ENCODE data around the gene ERC2.

The ERC2 gene

GRCh38 chr3:56484122-56484521 lies 15.9 kb upstream of the ERC2 start:
- DNase-seq (ENCODE audit: low spot score): no peak
- TF ChIP-seq CTCF (IDR thresholded peaks at IDR 0.05; ENCODE audit: extremely low read depth, missing control alignments): no peak

GRCh38 chr3:56477646-56478045 lies 9.4 kb upstream of the ERC2 start:
- TF ChIP-seq CTCF (IDR thresholded peaks at IDR 0.05; ENCODE audit: extremely low read depth, missing control alignments): no peak
- no peak for DNase-seq (ENCODE audit: low spot score)

GRCh38 chr3:56476771-56477170 lies 8.5 kb upstream of the ERC2 start:
- no peak for DNase-seq (ENCODE audit: low spot score)
- TF ChIP-seq CTCF (IDR thresholded peaks at IDR 0.05; ENCODE audit: extremely low read depth, missing control alignments): no peak

GRCh38 chr3:56471771-56472170 lies 3.5 kb upstream of the ERC2 start:
- no peak for DNase-seq (ENCODE audit: low spot score)
- TF ChIP-seq CTCF (IDR thresholded peaks at IDR 0.05; ENCODE audit: extremely low read depth, missing control alignments): no peak

- no peak for DNase-seq (ENCODE audit: low spot score)
- TF ChIP-seq CTCF (IDR thresholded peaks at IDR 0.05; ENCODE audit: extremely low read depth, missing control alignments): no peak
Measured at GRCh38 chr3:56469141-56469540, 874 bp upstream of the ERC2 start.

- no peak for DNase-seq (ENCODE audit: low spot score)
- TF ChIP-seq CTCF (IDR thresholded peaks at IDR 0.05; ENCODE audit: extremely low read depth, missing control alignments): no peak
Measured at GRCh38 chr3:56467801-56468183, 475 bp downstream of the ERC2 start.

- DNase-seq (ENCODE audit: low spot score): peak; percentile 35
- no peak for TF ChIP-seq CTCF (IDR thresholded peaks at IDR 0.05; ENCODE audit: extremely low read depth, missing control alignments)
Measured at GRCh38 chr3:56467108-56467507, 1.2 kb downstream of the ERC2 start.
